H1 (cell line): ENCODE data around the gene AKR1C8. TPM values are rescaled to one million over a fixed set of nuclear protein-coding genes. Genes with fewer than 3 reads are reported as not detected.

Source experiments
- CTCF ChIA-PET: fragments of 300-600 bp; sonication (Branson Sonifier 250); formaldehyde crosslinking; loops from one replicate; lab custom pipeline; 2021; ENCODE audit not compliant: partially characterized antibody; lab: Charles Lee
- POLR2A ChIA-PET: fragments of 300-600 bp; sonication (Branson Sonifier 250); formaldehyde crosslinking; loops from one replicate; lab custom pipeline; 2021; ENCODE audit warnings: inconsistent platforms; ENCODE audit not compliant: partially characterized antibody; lab: Charles Lee
- DNase-seq, 2 experiments: peaks; one replicate each; pipeline versions ENCODE4 v3.0.0 to v3.0.0-alpha.2; 2010 to 2022; ENCODE audit warnings: low spot score in 2 of 2, low read depth in 1 of 2, mixed read lengths in 1 of 2
- FAIRE-seq: peaks from 2 replicates; lab custom pipeline; 2011; peaks lifted over from hg19 to GRCh38; lab: Jason Lieb, UNC
- H2AFZ ChIP-seq: 2 replicates; pipeline ENCODE4 v1.8.1; 2012; ENCODE audit warnings: low read length, inconsistent platforms
- H2AK5ac ChIP-seq: 2 replicates; pipeline ENCODE4 v1.6.1; 2013; ENCODE audit warnings: low read depth, low read length
- H2BK120ac ChIP-seq: replicated peaks from 2 replicates; pipeline ENCODE3; 2013; ENCODE audit warnings: low read depth, low read length, inconsistent platforms
- H2BK12ac ChIP-seq: 2 replicates; pipeline ENCODE4 v1.6.1; 2013; ENCODE audit warnings: low read depth, low read length
- H2BK15ac ChIP-seq: 2 replicates; pipeline ENCODE4 v1.6.1; 2013; ENCODE audit warnings: low read length
- H2BK20ac ChIP-seq: 2 replicates; pipeline ENCODE4 v1.6.1; 2013; ENCODE audit warnings: low read length
- H2BK5ac ChIP-seq: 2 replicates; pipeline ENCODE4 v1.6.1; 2013; ENCODE audit warnings: low read depth, low read length
- H3K14ac ChIP-seq: 2 replicates; pipeline ENCODE4 v1.6.1; 2013; ENCODE audit warnings: inconsistent platforms; ENCODE audit not compliant: insufficient read length
- H3K18ac ChIP-seq: 2 replicates; pipeline ENCODE4 v1.6.1; 2013; ENCODE audit warnings: low read length; ENCODE audit errors: extremely low read depth
- H3K23ac ChIP-seq: 2 replicates; pipeline ENCODE4 v1.6.1; 2013; ENCODE audit warnings: inconsistent platforms; ENCODE audit not compliant: insufficient read length
- H3K23me2 ChIP-seq: 2 replicates; pipeline ENCODE4 v1.6.1; 2013; ENCODE audit warnings: low read depth, low read length
- H3K27ac ChIP-seq: 2 replicates; pipeline ENCODE4 v1.6.1; 2011; ENCODE audit warnings: low read depth, low read length, inconsistent platforms
- H3K27me3 ChIP-seq, 4 experiments: replicated peaks in 1 of 4; 1 replicate in 1 of 4; 2 replicates in 3 of 4; pipeline versions ENCODE4 v1.6.1 to v1.8.1; 2011 to 2013; ENCODE audit warnings: low read length in 3 of 4, mild to moderate bottlenecking in 3 of 4, inconsistent platforms in 2 of 4, mixed read lengths in 2 of 4, moderate library complexity in 1 of 4; ENCODE audit not compliant: control insufficient read depth in 3 of 4, insufficient read depth in 3 of 4; ENCODE audit errors: extremely low read depth in 1 of 4
- H3K36me3 ChIP-seq, 4 experiments: 2 replicates each; pipeline versions ENCODE4 v1.6.1 to v1.8.1; 2011 to 2013; ENCODE audit warnings: mild to moderate bottlenecking in 4 of 4, low read length in 3 of 4, moderate library complexity in 2 of 4, control low read depth in 1 of 4, inconsistent platforms in 1 of 4; ENCODE audit not compliant: insufficient read depth in 4 of 4, control insufficient read depth in 2 of 4
- H3K4ac ChIP-seq: replicated peaks from 2 replicates; pipeline ENCODE3; 2013; ENCODE audit warnings: low read length, low read depth, mixed read lengths, inconsistent platforms; ENCODE audit not compliant: insufficient read length
- H3K4me1 ChIP-seq, 4 experiments: replicated peaks in 1 of 4; 1 replicate in 1 of 4; 2 replicates in 3 of 4; pipeline versions ENCODE4 v1.6.1 to v1.8.1; 2011 to 2013; ENCODE audit warnings: low read length in 3 of 4, inconsistent platforms in 2 of 4, mixed read lengths in 1 of 4; ENCODE audit not compliant: insufficient read depth in 4 of 4, control insufficient read depth in 3 of 4
- H3K4me2 ChIP-seq, 2 experiments: 2 replicates each; pipeline versions ENCODE4 v1.6.1 to v1.8.1; 2011 to 2013; ENCODE audit warnings: low read depth in 2 of 2, low read length in 2 of 2, control low read depth in 1 of 2, inconsistent platforms in 1 of 2, mild to moderate bottlenecking in 1 of 2; ENCODE audit not compliant: insufficient read depth in 1 of 2
- H3K4me3 ChIP-seq, 4 experiments: fragments of 200-600, 300-600 bp in 1 of 4; sonication (generic), shearing (Covaris generic), sonication (Bioruptor Twin) in 1 of 4; 2 replicates each; pipeline versions ENCODE4 v1.5.1 to v1.8.1; 2011 to 2016; ENCODE audit warnings: low read length in 4 of 4, low read depth in 3 of 4, control low read depth in 2 of 4, inconsistent platforms in 2 of 4, mild to moderate bottlenecking in 2 of 4, mixed read lengths in 1 of 4, moderate library complexity in 1 of 4; ENCODE audit not compliant: insufficient read depth in 2 of 4; ENCODE audit errors: extremely low read depth in 1 of 4
- H3K56ac ChIP-seq: replicated peaks from 2 replicates; pipeline ENCODE3; 2013; ENCODE audit warnings: low read depth, mild to moderate bottlenecking, mixed read lengths, low read length, inconsistent platforms; ENCODE audit not compliant: insufficient read length
- H3K79me1 ChIP-seq: 2 replicates; pipeline ENCODE4 v1.6.1; 2013; ENCODE audit warnings: low read depth, low read length, control low read depth
- H3K79me2 ChIP-seq, 2 experiments: 2 replicates each; pipeline versions ENCODE4 v1.6.1 to v1.8.1; 2012 to 2013; ENCODE audit warnings: low read length in 2 of 2, mild to moderate bottlenecking in 2 of 2, inconsistent platforms in 1 of 2; ENCODE audit not compliant: insufficient read depth in 2 of 2, control insufficient read depth in 1 of 2
- H3K9ac ChIP-seq, 4 experiments: replicated peaks in 1 of 4; 1 replicate in 1 of 4; 2 replicates in 3 of 4; pipeline versions ENCODE4 v1.6.1 to v1.8.1; 2011 to 2013; ENCODE audit warnings: low read depth in 3 of 4, low read length in 3 of 4, control low read depth in 2 of 4, mild to moderate bottlenecking in 2 of 4, moderate library complexity in 2 of 4, inconsistent platforms in 1 of 4; ENCODE audit errors: extremely low read depth in 1 of 4
- H3K9me3 ChIP-seq, 2 experiments: 2 replicates each; pipeline versions ENCODE4 v1.6.1 to v1.8.1; 2012 to 2013; ENCODE audit warnings: mild to moderate bottlenecking in 2 of 2, moderate library complexity in 2 of 2, control low read depth in 1 of 2, inconsistent platforms in 1 of 2, low read depth in 1 of 2, low read length in 1 of 2, mixed read lengths in 1 of 2; ENCODE audit not compliant: insufficient read depth in 2 of 2
- H4K20me1 ChIP-seq, 2 experiments: replicated peaks in 1 of 2; 2 replicates each; pipeline versions ENCODE3 to v1.8.1; 2011 to 2013; ENCODE audit warnings: inconsistent platforms in 2 of 2, low read length in 2 of 2, mild to moderate bottlenecking in 1 of 2; ENCODE audit not compliant: insufficient read depth in 2 of 2, control insufficient read depth in 1 of 2
- H4K5ac ChIP-seq: 2 replicates; pipeline ENCODE4 v1.6.1; 2013; ENCODE audit warnings: low read length, low read depth, mixed read lengths, inconsistent platforms; ENCODE audit not compliant: insufficient read length
- H4K8ac ChIP-seq: 2 replicates; pipeline ENCODE4 v1.8.0; 2013; ENCODE audit warnings: mild to moderate bottlenecking, moderate library complexity, low read length, inconsistent platforms; ENCODE audit not compliant: insufficient read depth; ENCODE audit errors: extremely low read depth
- H4K91ac ChIP-seq: replicated peaks from 2 replicates; pipeline ENCODE3; 2013; ENCODE audit warnings: low read length, mixed read lengths, inconsistent platforms; ENCODE audit not compliant: insufficient read length
- BRCA1 ChIP-seq: IDR thresholded peaks from 2 replicates; pipeline ENCODE4 v1.6.1; 2012; ENCODE audit warnings: low read depth, low read length, improper control_type of control experiment
- CHD1 ChIP-seq: IDR thresholded peaks from 2 replicates; pipeline ENCODE4 v1.6.1; 2012; ENCODE audit warnings: low read depth, low read length, improper control_type of control experiment
- EP300 ChIP-seq, 2 experiments: IDR thresholded peaks; 1 replicate in 1 of 2; 2 replicates in 1 of 2; pipeline ENCODE4 v1.6.1; 2011 to 2012; ENCODE audit warnings: low read depth in 2 of 2, low read length in 2 of 2, mild to moderate bottlenecking in 2 of 2, borderline replicate concordance in 1 of 2, inconsistent platforms in 1 of 2, moderate library complexity in 1 of 2
- FOSL1 ChIP-seq: IDR thresholded peaks from 2 replicates; pipeline ENCODE4 v1.6.1; 2011; ENCODE audit warnings: mild to moderate bottlenecking, low read depth, low read length, moderate library complexity; ENCODE audit not compliant: insufficient read depth
- NRF1 ChIP-seq: IDR thresholded peaks from 2 replicates; pipeline ENCODE4 v1.6.1; 2011; ENCODE audit warnings: mild to moderate bottlenecking, low read depth, low read length, improper control_type of control experiment
- RFX5 ChIP-seq: IDR thresholded peaks from 2 replicates; pipeline ENCODE4 v1.6.1; 2011; ENCODE audit warnings: low read depth, low read length, improper control_type of control experiment, borderline replicate concordance
- TBP ChIP-seq: IDR thresholded peaks from 2 replicates; pipeline ENCODE4 v1.6.1; 2011; ENCODE audit warnings: low read depth, low read length, improper control_type of control experiment
- WGBS, 2 experiments: shearing (Covaris generic) in 1 of 2; methylation state at CpG; one replicate each; pipeline versions ENCODE4 v1.1.6 to v1.1.7; 2013 to 2015; ENCODE audit warnings: low lambda C conversion rate in 2 of 2, mixed read lengths in 2 of 2, inconsistent platforms in 1 of 2, low coverage in 1 of 2, missing lambda C conversion rate in 1 of 2; ENCODE audit not compliant: insufficient replicate concordance in 2 of 2, insufficient coverage in 1 of 2, insufficient read length in 1 of 2; ENCODE audit errors: extremely low coverage in 1 of 2, missing lambda C conversion rate in 1 of 2; 5-methylcytosine and 5-hydroxymethylcytosine counted together
- long read RNA-seq, 2 experiments: library from RNA in 1 of 2; library from capped mRNA in 1 of 2; stranded (forward); transcript quantifications; one replicate each; pipeline ENCODE4 v2.0.0, GENCODE V29; 2021; ENCODE audit warnings: inconsistent platforms in 1 of 2
- polyA minus RNA-seq, 3 experiments: library from RNA; depleted of rRNA, polyadenylated mRNA; stranded (reverse); fragments of >200 nt; gene quantifications; 1 replicate in 2 of 3; 2 replicates in 1 of 3; pipeline ENCODE4 v1.2.3, GENCODE V29; 2011
- polyA plus RNA-seq, 7 experiments: library from polyadenylated mRNA; depleted of rRNA in 3 of 7; stranded (reverse) in 5 of 7; unstranded in 2 of 7; fragments of >200 nt in 5 of 7; fragments of 200-250 nt in 2 of 7; gene quantifications; 1 replicate in 5 of 7; 2 replicates in 1 of 7; 4 replicates in 1 of 7; pipeline versions ENCODE4 v1.2.1 to v1.2.3, GENCODE V29; 2011 to 2013; ENCODE audit warnings: missing spikeins in 2 of 7, mixed read lengths in 2 of 7
- total RNA-seq: library from RNA; stranded (reverse); fragmentation: NEBNext Ultra II Directional; extraction: Animal tissue kit (Norgen Biotek cat#: 25700); gene quantifications from 2 replicates; pipeline ENCODE4 v1.2.1, GENCODE V29; 2021
- TF ChIP-seq, protein P1 (sequence below): IDR thresholded peaks from 2 replicates; pipeline ENCODE4 v1.6.1; 2011; ENCODE audit warnings: low read length, improper control_type of control experiment

Gene AKR1C8
- total RNA-seq (not detected in 2 replicates), polyA plus RNA-seq (2011; rRNA removed) (not detected in 2 replicates), polyA minus RNA-seq (2011; rRNA and poly(A)+ RNA removed) (not detected in 2 replicates)
- polyA plus RNA-seq (2011; cell fraction: cytosol; rRNA removed), result not detected
- not detected for polyA plus RNA-seq (2011; cell fraction: nucleus; rRNA removed)
- not detected in 4 replicates for polyA plus RNA-seq (2012, experiment 1 of 2)
- polyA plus RNA-seq (2012, experiment 2 of 2), result not detected
- not detected for polyA plus RNA-seq (2013, experiment 1 of 2)
- polyA plus RNA-seq (2013, experiment 2 of 2), result not detected
- not detected for polyA minus RNA-seq (2011; cell fraction: cytosol; rRNA and poly(A)+ RNA removed)
- not detected for polyA minus RNA-seq (2011; cell fraction: nucleus; rRNA and poly(A)+ RNA removed)
- long read RNA-seq, experiment 1, result 0 reads
- long read RNA-seq, experiment 2, result 0 reads

DNA sequence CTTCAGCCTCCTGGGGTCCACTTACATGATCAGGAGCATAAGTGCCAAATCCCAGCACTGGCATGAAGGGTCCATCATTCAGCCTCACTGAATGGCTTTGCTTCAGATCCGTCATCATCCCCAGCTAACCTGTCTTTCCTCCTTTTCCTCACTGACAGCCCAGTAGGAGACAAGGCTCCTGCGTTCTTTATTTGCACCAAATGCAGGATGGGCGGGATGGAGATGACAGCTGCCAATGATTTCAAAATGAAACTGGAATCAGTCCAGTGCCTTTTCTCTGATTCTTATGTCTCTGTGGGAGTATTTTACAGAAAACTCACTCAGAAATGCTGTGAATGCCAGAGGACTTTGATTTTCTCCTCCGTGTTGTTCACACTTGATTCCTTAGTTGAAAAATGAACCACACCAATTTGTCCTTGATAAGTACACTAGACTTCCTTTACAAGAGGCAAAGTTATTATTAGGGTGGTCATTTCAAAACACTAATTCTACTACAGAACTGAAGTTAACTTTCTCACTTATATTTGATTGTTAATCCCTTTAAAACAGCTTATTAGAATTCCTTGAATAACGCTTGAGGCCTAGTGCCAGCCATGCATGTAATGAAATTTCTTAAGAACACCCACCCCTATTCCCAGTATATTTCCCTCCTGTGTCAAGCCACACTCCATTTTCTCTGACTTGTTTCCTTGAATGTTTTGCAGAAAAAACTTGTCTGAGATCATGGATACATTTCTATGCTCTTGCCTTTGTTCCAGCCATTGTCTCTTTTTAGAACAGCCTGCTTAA lies at the start of gene AKR1C8:
Gene AKR1C8, minus strand, starts transcription at position 164 of the 789 bp plus-strand sequence. Its CDS starts 46 bp downstream, at position 118.
- no peak within 1 kb of the TSS for H4K8ac ChIP-seq
- no peak within 1 kb of the TSS for H3K18ac ChIP-seq
- H2BK20ac ChIP-seq, result no peak within 1 kb of the TSS
- no peaks in the 10 kb centered on the region for H3K27me3 ChIP-seq
- H3K4me2 ChIP-seq, result no peak within 1 kb of the TSS
- H2BK120ac ChIP-seq, result no peak within 1 kb of the TSS
- CTCF ChIA-PET, result interaction anchor here (1.5 kb wide), 1 partner anchor 109 kb away, joined by 3 read pairs; no protein-coding TSS in a partner anchor
- H3K79me2 ChIP-seq, result no peaks in the 10 kb centered on the region
- FAIRE-seq (no peak), DNase-seq (no peak)
- H2BK12ac ChIP-seq, result no peak within 1 kb of the TSS
- H3K4me3 ChIP-seq, result no peak within 1 kb of the TSS
- no peak within 1 kb of the TSS for H2BK15ac ChIP-seq
- H3K9ac ChIP-seq, result no peak within 1 kb of the TSS
- no peak within 1 kb of the TSS for H2AFZ ChIP-seq
- no peak within 1 kb of the TSS for H2AK5ac ChIP-seq
- H3K23me2 ChIP-seq, result no peaks in the 10 kb centered on the region
- H3K4me1 ChIP-seq, result no peaks in the 10 kb centered on the region
- no peak within 1 kb of the TSS for H4K5ac ChIP-seq
- H3K23ac ChIP-seq, result no peak within 1 kb of the TSS
- no peaks in the 10 kb centered on the region for H4K20me1 ChIP-seq
- peaks cover 0 to 4% of the 10 kb centered on the region in 2 experiments; a peak in 3 of 4 replicates for H3K9me3 ChIP-seq
- POLR2A ChIA-PET, result no interaction called here
- no peak within 1 kb of the TSS for H2BK5ac ChIP-seq
- no peaks in the 10 kb centered on the region for H3K36me3 ChIP-seq
- H3K79me1 ChIP-seq, result no peaks in the 10 kb centered on the region
- 89% methylated on average over 5 of the region's 5 CpGs; no CpG with 5 or more reads in 1 of the 2 experiments for WGBS, 2 experiments
- no peak within 1 kb of the TSS for H3K4ac ChIP-seq
- TF ChIP-seq, protein P1, sequence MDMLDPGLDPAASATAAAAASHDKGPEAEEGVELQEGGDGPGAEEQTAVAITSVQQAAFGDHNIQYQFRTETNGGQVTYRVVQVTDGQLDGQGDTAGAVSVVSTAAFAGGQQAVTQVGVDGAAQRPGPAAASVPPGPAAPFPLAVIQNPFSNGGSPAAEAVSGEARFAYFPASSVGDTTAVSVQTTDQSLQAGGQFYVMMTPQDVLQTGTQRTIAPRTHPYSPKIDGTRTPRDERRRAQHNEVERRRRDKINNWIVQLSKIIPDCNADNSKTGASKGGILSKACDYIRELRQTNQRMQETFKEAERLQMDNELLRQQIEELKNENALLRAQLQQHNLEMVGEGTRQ, result no peak
- TF ChIP-seq CHD1 (no peak), EP300 (IDR thresholded peaks at IDR 0.05; ENCODE audit: borderline replicate concordance in 1 of 2, low read depth in 2 of 2, low read length in 2 of 2) (no peak), FOSL1 (no peak), BRCA1 (no peak), NRF1 (no peak), RFX5 (no peak), TBP (no peak)
- no peak within 1 kb of the TSS for H4K91ac ChIP-seq
- H3K27ac ChIP-seq, result no peak within 1 kb of the TSS
- H3K14ac ChIP-seq, result no peak within 1 kb of the TSS
- no peak within 1 kb of the TSS for H3K56ac ChIP-seq
